GM12878 (cell line): ENCODE measurements around the gene ITGAL. TPM values are rescaled to one million over a fixed set of nuclear protein-coding genes. Genes with fewer than 3 reads are reported as not detected.
A peak's percentile ranks its signal among the peaks of the same experiment; 100 is the strongest.

Experiments
- ASH2L ChIP-seq: fragments of 300-600, 200-600 bp; sonication (generic); IDR thresholded peaks from 2 replicates; pipeline ENCODE4 v1.6.1; 2017; ENCODE audit warnings: low read depth, mild to moderate bottlenecking, borderline replicate concordance
- ATF7 ChIP-seq: fragments of 450-650 bp; IDR thresholded peaks from 2 replicates; pipeline ENCODE4 v1.6.1; 2016; ENCODE audit warnings: low read depth, mild to moderate bottlenecking
- BACH1 ChIP-seq: fragments of 450-650 bp; IDR thresholded peaks from 2 replicates; pipeline ENCODE4 v1.6.1; 2017; ENCODE audit warnings: mild to moderate bottlenecking, borderline replicate concordance
- CHD4 ChIP-seq: fragments of 200-600 bp; sonication (generic); IDR thresholded peaks from 2 replicates; pipeline ENCODE4 v1.6.1; 2016; ENCODE audit warnings: mild to moderate bottlenecking
- EP300 ChIP-seq, 2 experiments: fragments of 150-350 bp in 1 of 2; IDR thresholded peaks; 2 replicates each; pipeline ENCODE4 v1.6.1; 2011 to 2012; ENCODE audit warnings: low read depth in 2 of 2, low read length in 2 of 2, borderline replicate concordance in 1 of 2, improper control_type of control experiment in 1 of 2, inconsistent platforms in 1 of 2; ENCODE audit not compliant: control insufficient read depth in 1 of 2
- FOXK2 ChIP-seq: fragments of 450-650 bp; IDR thresholded peaks from 2 replicates; pipeline ENCODE4 v1.6.1; 2017; ENCODE audit warnings: mild to moderate bottlenecking, moderate library complexity
- GATAD2B ChIP-seq: fragments of 450-650 bp; conservative IDR thresholded peaks from 2 replicates; pipeline ENCODE4 v1.6.1; 2017; ENCODE audit warnings: low read depth, mild to moderate bottlenecking, moderate library complexity
- JUND ChIP-seq: IDR thresholded peaks from 2 replicates; pipeline ENCODE4 v1.6.1; 2012; ENCODE audit warnings: low read depth, mild to moderate bottlenecking, low read length, improper control_type of control experiment, moderate library complexity
- MTA2 ChIP-seq: fragments of 450-650 bp; IDR thresholded peaks from 2 replicates; pipeline ENCODE4 v1.6.1; 2016; ENCODE audit warnings: low read depth, mild to moderate bottlenecking, moderate library complexity
- MXI1 ChIP-seq: fragments of 150-350 bp; IDR thresholded peaks from 2 replicates; pipeline ENCODE4 v1.6.1; 2011; ENCODE audit warnings: low read depth, mild to moderate bottlenecking, inconsistent platforms, low read length, improper control_type of control experiment
- NFIC ChIP-seq: IDR thresholded peaks from 2 replicates; pipeline ENCODE4 v1.6.1; 2012; ENCODE audit warnings: low read depth, mild to moderate bottlenecking, inconsistent platforms, low read length, moderate library complexity
- NFXL1 ChIP-seq: fragments of 450-650 bp; IDR thresholded peaks from 2 replicates; pipeline ENCODE4 v1.6.1; 2017; ENCODE audit warnings: antibody characterized with exemption, mild to moderate bottlenecking, borderline replicate concordance
- POLR2A ChIP-seq: IDR thresholded peaks from 2 replicates; pipeline ENCODE4 v1.6.1; 2011; ENCODE audit warnings: low read depth, mild to moderate bottlenecking, low read length
- RAD21 ChIP-seq: IDR thresholded peaks from 2 replicates; pipeline ENCODE4 v1.6.1; 2011; ENCODE audit warnings: mild to moderate bottlenecking, low read depth, low read length, moderate library complexity; ENCODE audit not compliant: insufficient read depth
- RB1 ChIP-seq: fragments of 450-650 bp; formaldehyde crosslinking; IDR thresholded peaks from 2 replicates; pipeline ENCODE4 v1.6.1; 2017; ENCODE audit warnings: mild to moderate bottlenecking, borderline replicate concordance
- RELA ChIP-seq: fragments of 450-650 bp; IDR thresholded peaks from 2 replicates; pipeline ENCODE4 v1.8.0; 2014; ENCODE audit warnings: borderline replicate concordance; ENCODE audit not compliant: partially characterized antibody
- RUNX3 ChIP-seq: IDR thresholded peaks from 2 replicates; pipeline ENCODE4 v1.6.1; 2012; ENCODE audit warnings: low read length, inconsistent platforms
- SMC3 ChIP-seq: IDR thresholded peaks from 2 replicates; pipeline ENCODE4 v1.6.1; 2011; ENCODE audit warnings: low read length, improper control_type of control experiment, borderline replicate concordance
- SP1 ChIP-seq: IDR thresholded peaks from one replicate; pipeline ENCODE4 v1.6.1; 2011; ENCODE audit warnings: low read depth, low read length
- SPI1 ChIP-seq: IDR thresholded peaks from 2 replicates; pipeline ENCODE4 v1.6.1; 2011; ENCODE audit warnings: low read depth, mild to moderate bottlenecking, low read length, moderate library complexity, borderline replicate concordance; ENCODE audit not compliant: insufficient read depth
- SREBF1 ChIP-seq: IDR thresholded peaks from 2 replicates; pipeline ENCODE4 v1.6.1; 2012; ENCODE audit warnings: mild to moderate bottlenecking, low read length
- TAF1 ChIP-seq: IDR thresholded peaks from 2 replicates; pipeline ENCODE4 v1.6.1; 2011; ENCODE audit warnings: mild to moderate bottlenecking, low read depth, low read length, borderline replicate concordance
- TCF3 ChIP-seq: IDR thresholded peaks from 2 replicates; pipeline ENCODE4 v1.6.1; 2012; ENCODE audit warnings: low read depth, mild to moderate bottlenecking, low read length, borderline replicate concordance; ENCODE audit not compliant: insufficient read depth
- ZNF217 ChIP-seq: fragments of 450-650 bp; IDR thresholded peaks from 2 replicates; pipeline ENCODE4 v1.6.1; 2017; ENCODE audit warnings: antibody characterized with exemption, mild to moderate bottlenecking
- polyA plus RNA-seq, 11 experiments: library from polyadenylated mRNA; depleted of rRNA in 4 of 11; unstranded in 6 of 11; stranded (reverse) in 5 of 11; fragments of >200 nt; fragmentation: Nextera tagmentation in 4 of 11; fragmentation: Illumina TruSeq in 1 of 11; extraction: Ambion mirVana in 4 of 11; extraction: Trizol in 1 of 11; gene quantifications; 1 replicate in 1 of 11; 2 replicates in 10 of 11; pipeline versions ENCODE4 v1.2.1 to v1.2.3, GENCODE V29; 2011 to 2016; ENCODE audit warnings: inconsistent platforms in 2 of 11, missing spikeins in 2 of 11, low read depth in 1 of 11
- total RNA-seq, 4 experiments: library from RNA; depleted of rRNA in 3 of 4; stranded (reverse); fragments of >200 nt in 3 of 4; fragmentation: Illumina TruSeq in 1 of 4; extraction: Trizol in 1 of 4; gene quantifications; 2 replicates each; pipeline versions ENCODE4 v1.2.1 to v1.2.3, GENCODE V29; 2013 to 2021
- TF ChIP-seq, protein P1 (sequence below): fragments of 450-650 bp; conservative IDR thresholded peaks from 2 replicates; pipeline ENCODE4 v1.6.1; 2017; ENCODE audit warnings: mild to moderate bottlenecking, moderate library complexity
- TF ChIP-seq, protein P2 (sequence below): fragments of 450-650 bp; IDR thresholded peaks from 2 replicates; pipeline ENCODE4 v1.6.1; 2017; ENCODE audit warnings: mild to moderate bottlenecking, moderate library complexity

Gene ITGAL
- total and polyA plus RNA-seq, 10 of the 15 experiments (the other 5 are each of a cell fraction or from before 2014, with no cell fraction given): 10.7 to 170 (median 96.9) TPM

GRCh38 chr16:30534368-30535105 is 62.0 kb downstream of the ITGAL start, which contains the start of gene ZNF747 (continued):
- TF ChIP-seq, protein P1, sequence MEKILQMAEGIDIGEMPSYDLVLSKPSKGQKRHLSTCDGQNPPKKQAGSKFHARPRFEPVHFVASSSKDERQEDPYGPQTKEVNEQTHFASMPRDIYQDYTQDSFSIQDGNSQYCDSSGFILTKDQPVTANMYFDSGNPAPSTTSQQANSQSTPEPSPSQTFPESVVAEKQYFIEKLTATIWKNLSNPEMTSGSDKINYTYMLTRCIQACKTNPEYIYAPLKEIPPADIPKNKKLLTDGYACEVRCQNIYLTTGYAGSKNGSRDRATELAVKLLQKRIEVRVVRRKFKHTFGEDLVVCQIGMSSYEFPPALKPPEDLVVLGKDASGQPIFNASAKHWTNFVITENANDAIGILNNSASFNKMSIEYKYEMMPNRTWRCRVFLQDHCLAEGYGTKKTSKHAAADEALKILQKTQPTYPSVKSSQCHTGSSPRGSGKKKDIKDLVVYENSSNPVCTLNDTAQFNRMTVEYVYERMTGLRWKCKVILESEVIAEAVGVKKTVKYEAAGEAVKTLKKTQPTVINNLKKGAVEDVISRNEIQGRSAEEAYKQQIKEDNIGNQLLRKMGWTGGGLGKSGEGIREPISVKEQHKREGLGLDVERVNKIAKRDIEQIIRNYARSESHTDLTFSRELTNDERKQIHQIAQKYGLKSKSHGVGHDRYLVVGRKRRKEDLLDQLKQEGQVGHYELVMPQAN: no peak
- TF ChIP-seq EP300 (IDR thresholded peaks at IDR 0.05; ENCODE audit: borderline replicate concordance in 1 of 2, control insufficient read depth in 1 of 2, low read depth in 2 of 2, low read length in 2 of 2): no peak
- no peak; the same call in 1 of the 2 replicates for TF ChIP-seq RB1
- TF ChIP-seq FOXK2: no peak
- TF ChIP-seq CHD4: no peak
- TF ChIP-seq SMC3: no peak
- TF ChIP-seq TCF3: 0 out of 2 replicates have a peak, but pooled peaks have one; percentile 34
- peak; percentile 20 for TF ChIP-seq RELA
- no peak for TF ChIP-seq NFXL1
- TF ChIP-seq SPI1: 0 out of 2 replicates have a peak, but pooled peaks have one; percentile 4
- TF ChIP-seq TAF1: peak; percentile 73; the same call in 1 of the 2 replicates
- no peak for TF ChIP-seq JUND
- TF ChIP-seq MXI1: peak; percentile 90
- TF ChIP-seq BACH1: 0 out of 2 replicates have a peak, but pooled peaks have one; percentile 60
- TF ChIP-seq, protein P2, sequence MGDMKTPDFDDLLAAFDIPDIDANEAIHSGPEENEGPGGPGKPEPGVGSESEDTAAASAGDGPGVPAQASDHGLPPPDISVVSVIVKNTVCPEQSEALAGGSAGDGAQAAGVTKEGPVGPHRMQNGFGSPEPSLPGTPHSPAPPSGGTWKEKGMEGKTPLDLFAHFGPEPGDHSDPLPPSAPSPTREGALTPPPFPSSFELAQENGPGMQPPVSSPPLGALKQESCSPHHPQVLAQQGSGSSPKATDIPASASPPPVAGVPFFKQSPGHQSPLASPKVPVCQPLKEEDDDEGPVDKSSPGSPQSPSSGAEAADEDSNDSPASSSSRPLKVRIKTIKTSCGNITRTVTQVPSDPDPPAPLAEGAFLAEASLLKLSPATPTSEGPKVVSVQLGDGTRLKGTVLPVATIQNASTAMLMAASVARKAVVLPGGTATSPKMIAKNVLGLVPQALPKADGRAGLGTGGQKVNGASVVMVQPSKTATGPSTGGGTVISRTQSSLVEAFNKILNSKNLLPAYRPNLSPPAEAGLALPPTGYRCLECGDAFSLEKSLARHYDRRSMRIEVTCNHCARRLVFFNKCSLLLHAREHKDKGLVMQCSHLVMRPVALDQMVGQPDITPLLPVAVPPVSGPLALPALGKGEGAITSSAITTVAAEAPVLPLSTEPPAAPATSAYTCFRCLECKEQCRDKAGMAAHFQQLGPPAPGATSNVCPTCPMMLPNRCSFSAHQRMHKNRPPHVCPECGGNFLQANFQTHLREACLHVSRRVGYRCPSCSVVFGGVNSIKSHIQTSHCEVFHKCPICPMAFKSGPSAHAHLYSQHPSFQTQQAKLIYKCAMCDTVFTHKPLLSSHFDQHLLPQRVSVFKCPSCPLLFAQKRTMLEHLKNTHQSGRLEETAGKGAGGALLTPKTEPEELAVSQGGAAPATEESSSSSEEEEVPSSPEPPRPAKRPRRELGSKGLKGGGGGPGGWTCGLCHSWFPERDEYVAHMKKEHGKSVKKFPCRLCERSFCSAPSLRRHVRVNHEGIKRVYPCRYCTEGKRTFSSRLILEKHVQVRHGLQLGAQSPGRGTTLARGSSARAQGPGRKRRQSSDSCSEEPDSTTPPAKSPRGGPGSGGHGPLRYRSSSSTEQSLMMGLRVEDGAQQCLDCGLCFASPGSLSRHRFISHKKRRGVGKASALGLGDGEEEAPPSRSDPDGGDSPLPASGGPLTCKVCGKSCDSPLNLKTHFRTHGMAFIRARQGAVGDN: peak; percentile 63
- no peak for TF ChIP-seq ZNF217
- TF ChIP-seq POLR2A: peak; percentile 76
- no peak for TF ChIP-seq ATF7
- 0 out of 2 replicates have a peak, but pooled peaks have one; percentile 47 for TF ChIP-seq SREBF1
- TF ChIP-seq RUNX3: no peak
- no peak for TF ChIP-seq RAD21
- TF ChIP-seq MTA2: peak; percentile 68; the same call in 1 of the 2 replicates
- TF ChIP-seq ASH2L: no peak
- no peak for TF ChIP-seq SP1
- peak; percentile 64; the same call in 1 of the 2 replicates for TF ChIP-seq GATAD2B
- no peak for TF ChIP-seq NFIC
